Stimulated activated CD8-positive, alpha-beta memory T cell treated with anti-CD3 and anti-CD28 coated beads, Interleukin-4, amount 100 ng/mL, for 48 hours (primary cell): ENCODE measurements around the gene OR2J1.
"Not testable (repeated sequence)": the region's sequence is repeated elsewhere in the genome, so short reads cannot be mapped to it uniquely, and the experiment has no call there.

ENCODE experiments used
- DNase-seq: peaks from one replicate; pipeline ENCODE4 v3.0.0-alpha.2; 2020

OR2J1 gene

DNA sequence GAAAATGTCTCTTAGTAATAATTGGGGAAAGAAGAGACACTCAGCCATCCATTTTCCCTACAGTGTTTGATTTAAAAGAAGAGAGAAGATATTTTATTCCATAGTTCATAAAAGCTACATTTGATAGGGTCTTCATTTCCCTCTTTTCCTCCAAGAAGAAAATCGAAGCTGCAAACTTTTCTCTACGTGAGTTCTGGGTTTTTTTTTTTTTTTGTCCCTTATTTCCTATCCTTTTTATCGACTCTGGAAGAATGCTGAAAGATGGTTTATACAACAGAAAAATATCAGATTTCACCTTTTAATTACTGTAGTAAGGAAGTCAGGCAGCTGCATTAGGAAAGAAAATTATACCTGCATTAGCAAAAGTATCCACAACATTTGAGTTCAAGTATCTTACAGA is at the start of gene OR2J1:
OR2J1 (plus strand) TSS at position 301 of the 400 bp plus-strand sequence. CDS start 1,453 bp downstream, outside the sequence.
- DNase-seq, result no peak

- DNase-seq, result no peak
Observed at GRCh38 chr6:29051680-29052079, 47.6 kb upstream of the OR2J1 start.

- DNase-seq, result peak; percentile 23
Observed at GRCh38 chr6:29071831-29072723, 27.2 kb upstream of the OR2J1 start.

DNA sequence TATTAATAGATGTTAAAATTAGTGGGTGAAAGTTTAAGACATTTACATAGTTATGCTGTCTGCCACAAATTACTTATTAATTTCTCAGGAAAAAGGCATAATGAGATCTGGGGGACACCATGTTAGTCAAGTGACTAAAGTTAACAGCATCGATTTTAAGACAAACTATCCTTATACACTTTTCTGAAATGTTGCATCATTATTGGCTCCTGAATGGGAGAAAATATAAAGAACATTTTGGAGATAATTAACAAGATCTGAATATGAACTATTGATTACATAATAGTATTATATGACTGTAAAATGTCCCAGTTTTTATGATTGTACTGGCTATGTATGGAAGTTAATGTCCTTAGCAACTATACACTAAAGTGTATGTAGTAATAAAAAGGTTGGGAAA is 20.1 kb upstream of the OR2J1 start:
- no peak for DNase-seq

DNA sequence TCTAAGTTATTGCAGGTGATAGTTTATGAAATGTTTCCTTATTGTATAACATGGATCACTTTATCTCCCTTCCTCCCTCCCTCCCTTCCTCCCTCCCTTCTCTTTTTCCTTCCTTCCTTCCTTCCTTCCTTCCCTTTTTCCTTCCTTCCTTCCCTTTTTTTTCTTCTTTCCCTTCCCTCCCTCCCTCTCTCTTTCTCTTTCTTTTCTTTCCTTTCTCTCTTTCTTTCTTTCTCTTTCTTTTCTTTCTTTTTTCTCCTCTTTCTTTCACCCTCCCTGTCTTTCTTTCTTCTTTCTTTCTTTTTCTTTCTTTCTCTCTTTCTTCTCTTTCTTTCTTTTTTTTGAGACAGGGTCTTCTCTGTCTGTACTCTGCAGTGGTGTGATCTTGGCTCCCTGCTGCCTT is 18.0 kb upstream of the OR2J1 start:
- DNase-seq, result no peak

- DNase-seq, result no peak
Observed at GRCh38 chr6:29082457-29082856, 16.8 kb upstream of the OR2J1 start.

GRCh38 chr6:29087213-29087612 is 12.1 kb upstream of the OR2J1 start, which contains the start of gene OR2B3:
OR2B3 (minus strand) TSS chr6:29087313; CDS start chr6:29087248, 65 bp downstream.
- DNase-seq, result no peak

GRCh38 chr6:29092957-29093356 is 6.3 kb upstream of the OR2J1 start:
- no peak for DNase-seq

DNA sequence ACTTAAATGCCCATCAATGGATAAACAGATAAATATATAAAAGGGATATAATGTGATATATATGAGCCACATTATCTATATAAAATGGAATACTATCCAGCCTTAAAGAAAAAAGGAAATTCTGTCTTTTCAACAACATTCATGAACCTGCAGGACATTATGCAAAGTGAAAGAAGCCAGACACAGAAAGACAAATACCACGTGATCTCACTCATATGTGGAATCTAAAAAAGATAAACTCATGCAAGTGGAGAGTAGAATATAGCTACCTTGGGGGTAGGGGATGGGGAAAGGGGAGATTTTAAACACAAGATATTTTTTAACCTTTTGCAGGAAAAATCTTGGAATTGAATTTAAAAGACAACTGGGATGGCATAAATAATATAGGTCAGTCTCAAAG is 1.5 kb upstream of the OR2J1 start:
- no peak for DNase-seq

GRCh38 chr6:29107758-29108157 is 8.5 kb downstream of the OR2J1 start, which contains the start of gene OR2J3:
OR2J3 (plus strand) TSS chr6:29108058; CDS start chr6:29111891, 3,833 bp downstream.
- no peak for DNase-seq

DNA sequence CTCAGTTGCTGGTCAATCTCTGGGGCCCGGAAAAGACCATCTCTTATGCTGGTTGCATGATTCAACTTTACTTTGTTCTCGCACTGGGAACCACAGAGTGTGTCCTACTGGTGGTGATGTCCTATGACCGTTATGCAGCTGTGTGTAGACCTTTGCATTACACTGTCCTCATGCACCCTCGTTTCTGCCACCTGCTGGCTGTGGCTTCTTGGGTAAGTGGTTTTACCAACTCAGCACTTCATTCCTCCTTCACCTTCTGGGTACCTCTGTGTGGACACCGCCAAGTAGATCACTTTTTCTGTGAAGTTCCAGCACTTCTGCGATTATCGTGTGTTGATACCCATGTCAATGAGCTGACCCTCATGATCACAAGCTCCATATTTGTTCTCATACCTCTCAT is 12.8 kb downstream of the OR2J1 start:
- no peak for DNase-seq

- DNase-seq, result not testable (repeated sequence)
Observed at GRCh38 chr6:29114964-29115363, 15.7 kb downstream of the OR2J1 start.

DNA sequence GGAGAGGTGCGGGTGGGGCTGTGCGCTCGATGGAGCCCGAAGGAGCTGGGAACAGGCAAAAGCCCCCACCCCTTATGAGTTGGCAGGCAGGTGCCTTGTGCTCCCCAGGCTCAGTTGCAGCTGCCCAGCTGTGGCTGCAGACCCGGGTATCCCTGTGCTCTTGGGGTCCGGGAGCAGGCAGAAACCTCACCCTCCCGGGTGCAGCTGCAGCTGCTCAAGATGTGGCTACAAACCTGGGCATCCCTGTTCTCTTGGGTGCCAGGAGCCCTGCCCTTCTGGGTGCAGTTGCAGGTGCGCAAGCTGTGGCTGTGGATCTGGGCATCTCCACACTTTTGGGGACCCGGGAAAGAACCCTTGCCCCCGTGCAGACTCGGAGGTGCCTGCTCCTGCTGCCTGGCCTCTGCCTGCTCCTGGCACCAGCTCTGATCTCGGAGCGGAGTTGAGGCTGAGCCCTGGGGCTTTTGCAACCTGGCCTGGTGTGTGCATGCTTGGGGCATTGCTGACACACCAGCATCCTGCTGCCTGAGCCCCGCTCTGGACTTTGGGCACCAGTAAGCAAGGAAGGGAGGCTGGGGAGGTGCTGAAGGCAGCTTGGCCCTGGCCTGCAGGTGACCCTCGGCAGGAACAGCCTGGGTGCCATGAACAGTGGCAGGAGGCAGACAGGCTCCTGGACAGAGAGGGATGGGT is 30.2 kb downstream of the OR2J1 start:
- no peak for DNase-seq

DNA sequence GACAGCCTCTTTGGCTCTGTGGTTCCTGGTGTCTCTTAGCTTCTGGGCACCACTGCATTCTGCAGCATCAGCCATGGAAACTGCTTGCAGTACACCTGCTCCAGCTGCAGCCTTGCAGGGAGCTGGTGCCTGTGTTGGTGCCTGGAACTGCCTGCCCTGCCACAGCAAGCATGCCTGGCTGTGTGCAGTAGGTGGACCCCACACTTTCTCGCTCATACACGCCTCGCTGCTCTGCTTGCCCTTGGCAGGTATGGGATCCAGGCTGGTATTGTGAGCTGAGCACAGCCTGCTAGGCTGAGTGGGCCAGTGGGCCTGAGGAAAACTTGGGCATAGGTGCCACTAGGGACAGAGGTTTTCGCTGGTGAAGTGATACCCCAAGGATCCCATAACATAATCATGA is 31.4 kb downstream of the OR2J1 start:
- no peak for DNase-seq

- no peak for DNase-seq
Observed at GRCh38 chr6:29131691-29132090, 32.4 kb downstream of the OR2J1 start.

DNA sequence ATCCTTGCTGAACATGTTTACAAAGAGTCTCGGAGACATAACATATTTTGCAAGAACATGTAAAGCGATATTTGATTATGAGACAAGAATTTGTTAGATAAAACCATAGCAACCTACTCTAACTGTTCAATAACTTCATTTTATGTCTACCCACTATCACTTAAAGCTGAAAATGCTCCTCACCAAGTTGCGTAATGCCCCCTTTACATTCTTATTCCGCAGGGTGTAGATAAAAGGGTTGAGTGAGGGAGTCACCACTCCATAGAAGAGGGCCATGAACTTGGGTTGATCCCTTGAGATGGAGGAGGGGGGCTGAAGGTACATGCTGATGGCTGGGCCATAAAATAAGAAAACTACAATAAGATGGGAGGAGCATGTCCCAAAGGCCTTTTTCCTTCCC is 38.4 kb downstream of the OR2J1 start:
- DNase-seq, result no peak

DNA sequence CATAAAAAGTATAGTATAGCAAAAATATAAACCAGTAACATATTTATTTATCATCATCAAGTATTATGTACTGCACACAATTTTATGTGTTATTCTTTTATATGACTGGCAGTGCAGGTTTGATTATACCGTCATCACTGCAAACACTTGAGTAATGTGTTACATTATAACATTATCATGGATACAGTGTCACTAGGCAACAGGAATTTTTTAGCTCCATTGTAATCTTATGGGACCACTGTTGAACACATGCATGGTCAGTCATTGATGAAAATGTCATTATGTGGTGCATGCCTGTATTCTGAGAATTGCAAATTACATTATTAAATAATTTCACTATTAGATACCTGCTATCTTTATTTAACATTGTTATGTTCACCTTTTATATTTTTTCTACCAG is 42.3 kb downstream of the OR2J1 start:
- DNase-seq, result no peak

- DNase-seq, result no peak
Observed at GRCh38 chr6:29142309-29142708, 43.0 kb downstream of the OR2J1 start.

GRCh38 chr6:29146179-29146578 is 46.9 kb downstream of the OR2J1 start:
- DNase-seq, result no peak

DNA sequence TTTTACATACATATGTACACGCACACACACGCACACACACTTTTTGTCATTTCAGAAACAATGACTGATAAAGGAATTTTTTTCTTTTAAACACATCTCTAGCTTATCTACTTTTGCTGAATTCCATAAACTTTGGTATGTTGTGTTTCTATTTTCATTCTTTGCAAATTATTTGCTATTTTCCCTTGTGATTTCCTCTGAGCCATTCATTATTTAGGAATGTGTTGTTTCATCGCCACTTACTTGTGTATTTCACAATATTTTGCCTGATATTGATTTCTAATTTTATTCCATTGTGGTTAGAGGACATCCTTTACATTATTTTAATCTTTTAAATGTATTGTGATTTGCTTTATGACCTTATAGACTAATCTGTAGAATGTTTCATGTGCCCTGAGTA is 47.8 kb downstream of the OR2J1 start:
- no peak for DNase-seq

- DNase-seq, result not testable (repeated sequence)
Observed at GRCh38 chr6:29149444-29149843, 50.2 kb downstream of the OR2J1 start.
